ENCODE results near the gene PTN.

GRCh38 chr7:137366995-137367394, 23.5 kb upstream of the PTN start:
- TF ChIP-seq ZNF781 (CRISPR knock-in tag; IDR thresholded peaks at IDR 0.05; ENCODE audit: borderline replicate concordance, not compliant biosample characterization) (no peak), RAD21 (CRISPR knock-in tag; IDR thresholded peaks at IDR 0.05) (no peak), SP1 (IDR thresholded peaks at IDR 0.05) (no peak), SP1 (CRISPR knock-in tag; IDR thresholded peaks at IDR 0.05) (no peak), CTCF (CRISPR knock-in tag; IDR thresholded peaks at IDR 0.05) (no peak)

Measured in HepG2 (cell line).